DND-41 (cell line): Measurements from ENCODE around the gene TBCD.

Experiments
- EZH2 ChIP-seq: IDR thresholded peaks from 3 replicates; pipeline ENCODE4 v1.6.1; 2012; ENCODE audit warnings: borderline replicate concordance, low read depth, mild to moderate bottlenecking, moderate library complexity, low read length, inconsistent platforms; ENCODE audit not compliant: severe bottlenecking
- TF ChIP-seq, protein P1 (sequence below): IDR thresholded peaks from 2 replicates; pipeline ENCODE4 v1.5.1; 2012; ENCODE audit warnings: borderline replicate concordance, low read length, moderate library complexity, mild to moderate bottlenecking; ENCODE audit not compliant: poor library complexity, severe bottlenecking; ENCODE audit errors: extremely low read depth

GRCh38 chr17:82901856-82902255, 150.0 kb downstream of the TBCD start:
- TF ChIP-seq, protein P1, sequence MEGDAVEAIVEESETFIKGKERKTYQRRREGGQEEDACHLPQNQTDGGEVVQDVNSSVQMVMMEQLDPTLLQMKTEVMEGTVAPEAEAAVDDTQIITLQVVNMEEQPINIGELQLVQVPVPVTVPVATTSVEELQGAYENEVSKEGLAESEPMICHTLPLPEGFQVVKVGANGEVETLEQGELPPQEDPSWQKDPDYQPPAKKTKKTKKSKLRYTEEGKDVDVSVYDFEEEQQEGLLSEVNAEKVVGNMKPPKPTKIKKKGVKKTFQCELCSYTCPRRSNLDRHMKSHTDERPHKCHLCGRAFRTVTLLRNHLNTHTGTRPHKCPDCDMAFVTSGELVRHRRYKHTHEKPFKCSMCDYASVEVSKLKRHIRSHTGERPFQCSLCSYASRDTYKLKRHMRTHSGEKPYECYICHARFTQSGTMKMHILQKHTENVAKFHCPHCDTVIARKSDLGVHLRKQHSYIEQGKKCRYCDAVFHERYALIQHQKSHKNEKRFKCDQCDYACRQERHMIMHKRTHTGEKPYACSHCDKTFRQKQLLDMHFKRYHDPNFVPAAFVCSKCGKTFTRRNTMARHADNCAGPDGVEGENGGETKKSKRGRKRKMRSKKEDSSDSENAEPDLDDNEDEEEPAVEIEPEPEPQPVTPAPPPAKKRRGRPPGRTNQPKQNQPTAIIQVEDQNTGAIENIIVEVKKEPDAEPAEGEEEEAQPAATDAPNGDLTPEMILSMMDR, result no peak
- no peak for TF ChIP-seq EZH2
